Panc1 (cell line): ENCODE measurements around the gene PSMB4. TPM values are rescaled to one million over a fixed set of nuclear protein-coding genes. Genes with fewer than 3 reads are reported as not detected.

Source experiments
- ATAC-seq: fragments of 200-7000 bp; cut with Tn5 transposase; 2 replicates; pipeline ENCODE4 v1.9.1; 2020; ENCODE audit warnings: mild to moderate bottlenecking, moderate library complexity
- BruUV-seq: library from RNA; stranded (reverse); fragments of 400-500 nt; replicated peaks from 2 replicates; lab custom pipeline; 2021; lab: Mats Ljungman, UMichigan
- CTCF ChIA-PET: fragments of 300-600 bp; sonication (Branson Sonifier 250); formaldehyde crosslinking; loops from one replicate; lab custom pipeline; 2022; ENCODE audit warnings: antibody characterized with exemption; lab: Charles Lee
- POLR2A ChIA-PET: fragments of 300-600 bp; sonication (Branson Sonifier 250); formaldehyde crosslinking; loops from one replicate; lab custom pipeline; 2022; ENCODE audit warnings: antibody characterized with exemption; lab: Charles Lee
- DNase-seq: peaks from one replicate; pipeline ENCODE4 v3.0.0-alpha.2; 2010; ENCODE audit warnings: low read depth, low spot score
- H3K27ac ChIP-seq: 2 replicates; pipeline ENCODE4 v1.5.1; 2011; ENCODE audit warnings: mild to moderate bottlenecking, low read length, inconsistent platforms
- H3K27me3 ChIP-seq: fragments of 200-500 bp; sonication (Bioruptor generic); 2 replicates; pipeline ENCODE4 v1.6.0; 2014; ENCODE audit warnings: low read length, inconsistent platforms; ENCODE audit not compliant: control insufficient read depth, insufficient read depth
- H3K36me3 ChIP-seq: fragments of 200-500 bp; sonication (Bioruptor generic); 2 replicates; pipeline ENCODE4 v1.5.1; 2014; ENCODE audit warnings: inconsistent platforms, mild to moderate bottlenecking, low read length, moderate library complexity; ENCODE audit not compliant: control insufficient read depth, insufficient read depth
- H3K4me1 ChIP-seq: 2 replicates; pipeline ENCODE4 v1.5.1; 2011; ENCODE audit warnings: inconsistent platforms, mild to moderate bottlenecking, low read length, moderate library complexity; ENCODE audit not compliant: control insufficient read depth, insufficient read depth
- H3K4me3 ChIP-seq, 2 experiments: 2 replicates each; pipeline ENCODE4 v1.5.1; 2011 to 2012; ENCODE audit warnings: low read depth in 2 of 2, low read length in 2 of 2, mild to moderate bottlenecking in 2 of 2, inconsistent platforms in 1 of 2, moderate library complexity in 1 of 2
- H3K9me3 ChIP-seq: fragments of 200-500 bp; sonication (Bioruptor generic); 2 replicates; pipeline ENCODE4 v1.5.1; 2014; ENCODE audit warnings: low read depth, mild to moderate bottlenecking, inconsistent platforms, low read length, moderate library complexity; ENCODE audit not compliant: control insufficient read depth, insufficient read depth
- POLR2AphosphoS5 ChIP-seq: IDR thresholded peaks from 2 replicates; pipeline ENCODE4 v1.6.1; 2012; ENCODE audit warnings: mild to moderate bottlenecking, low read depth, low read length, moderate library complexity
- SIN3A ChIP-seq: IDR thresholded peaks from 2 replicates; pipeline ENCODE4 v1.6.1; 2012; ENCODE audit warnings: low read depth, mild to moderate bottlenecking, low read length, moderate library complexity, borderline replicate concordance; ENCODE audit not compliant: insufficient read depth
- TCF7L2 ChIP-seq: IDR thresholded peaks from 2 replicates; pipeline ENCODE4 v1.6.1; 2011; ENCODE audit warnings: mild to moderate bottlenecking, low read depth, low read length, inconsistent platforms
- in situ Hi-C: cut with HindIII; loops from 2 replicates; pipeline ENCODE4 v1.10.0; 2016; ENCODE audit warnings: low sequenced_read_pairs, low pct_unique_long_range_greater_than_20kb
- intact Hi-C: fragments of 100-400 bp; cut with micrococcal nuclease; formaldehyde crosslinking; loops from one replicate; pipeline ENCODE4 v1.10.0; 2022; ENCODE audit not compliant: unreplicated experiment
- total RNA-seq: library from RNA; stranded (reverse); gene quantifications from one replicate; pipeline ENCODE4 v1.2.1, GENCODE V29; 2021; ENCODE audit not compliant: unreplicated experiment
- TF ChIP-seq, protein P1 (sequence below), 2 experiments: IDR thresholded peaks; 2 replicates each; pipeline ENCODE4 v1.6.1; 2011 to 2012; ENCODE audit warnings: low read depth in 2 of 2, control low read depth in 1 of 2, low read length in 1 of 2, mild to moderate bottlenecking in 1 of 2, moderate library complexity in 1 of 2; ENCODE audit not compliant: insufficient read depth in 1 of 2
- TF ChIP-seq, protein P2 (sequence below): fragments of 450-650 bp; IDR thresholded peaks from 2 replicates; pipeline ENCODE4 v1.5.1; 2017; ENCODE audit warnings: mild to moderate bottlenecking

Gene PSMB4
- total RNA-seq, 1 experiment from 2014 or later: 412 TPM

DNA sequence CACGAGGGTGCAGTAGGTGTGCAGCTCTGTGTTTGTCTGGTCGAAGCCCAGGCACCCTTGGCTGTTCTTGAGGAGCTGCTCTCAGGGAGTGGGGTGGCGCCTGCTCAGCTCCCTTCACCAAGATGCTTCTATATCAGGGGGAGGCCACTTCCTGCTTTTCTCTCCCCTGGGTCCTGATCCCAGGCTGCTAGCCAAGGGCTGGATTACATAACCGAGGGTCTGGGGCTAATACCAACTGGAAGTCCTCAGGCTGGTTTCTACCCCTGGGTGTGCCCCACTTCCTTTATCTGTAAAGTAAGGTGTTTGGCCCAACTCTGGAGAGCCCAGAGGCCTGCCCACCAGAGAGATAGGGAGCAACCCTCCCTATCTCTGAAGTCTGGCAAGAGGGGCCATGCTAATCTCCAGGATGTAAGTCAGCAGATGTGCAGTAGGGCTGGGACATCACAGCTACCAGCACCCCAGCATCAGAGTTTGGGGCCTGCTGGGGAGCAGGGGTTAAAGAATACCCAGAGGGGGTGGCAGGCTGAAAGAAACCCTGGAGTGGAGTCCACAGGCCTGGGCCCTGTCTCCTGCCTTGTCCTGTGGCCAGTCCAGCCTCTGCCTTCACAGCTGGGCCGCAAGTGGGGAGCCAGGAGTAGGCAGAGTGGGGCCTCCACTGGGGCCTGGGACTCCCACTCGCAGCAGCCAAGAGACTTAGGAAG lies 29.0 kb upstream of the PSMB4 start:
- Histone ChIP-seq H3K9me3 (no peaks in the 10 kb centered on the region), H3K27me3 (no peaks in the 10 kb centered on the region), H3K4me1 (peaks cover 9% of the 10 kb centered on the region), H3K27ac (no peak overlapping the region), H3K36me3 (no peaks in the 10 kb centered on the region), H3K4me3 (no peak overlapping the region)
- POLR2A ChIA-PET: interaction anchor here (0.7 kb wide), 1 partner anchor 407 kb away, joined by 7 read pairs; no protein-coding TSS in a partner anchor
- BruUV-seq: no TSS peak
- CTCF ChIA-PET: no interaction called here
- no peak for DNase-seq
- no peak for ATAC-seq
- in situ Hi-C loops: no loop called here
- intact Hi-C loops: no loop called here
- TF ChIP-seq TCF7L2: no peak
- TF ChIP-seq, protein P1, sequence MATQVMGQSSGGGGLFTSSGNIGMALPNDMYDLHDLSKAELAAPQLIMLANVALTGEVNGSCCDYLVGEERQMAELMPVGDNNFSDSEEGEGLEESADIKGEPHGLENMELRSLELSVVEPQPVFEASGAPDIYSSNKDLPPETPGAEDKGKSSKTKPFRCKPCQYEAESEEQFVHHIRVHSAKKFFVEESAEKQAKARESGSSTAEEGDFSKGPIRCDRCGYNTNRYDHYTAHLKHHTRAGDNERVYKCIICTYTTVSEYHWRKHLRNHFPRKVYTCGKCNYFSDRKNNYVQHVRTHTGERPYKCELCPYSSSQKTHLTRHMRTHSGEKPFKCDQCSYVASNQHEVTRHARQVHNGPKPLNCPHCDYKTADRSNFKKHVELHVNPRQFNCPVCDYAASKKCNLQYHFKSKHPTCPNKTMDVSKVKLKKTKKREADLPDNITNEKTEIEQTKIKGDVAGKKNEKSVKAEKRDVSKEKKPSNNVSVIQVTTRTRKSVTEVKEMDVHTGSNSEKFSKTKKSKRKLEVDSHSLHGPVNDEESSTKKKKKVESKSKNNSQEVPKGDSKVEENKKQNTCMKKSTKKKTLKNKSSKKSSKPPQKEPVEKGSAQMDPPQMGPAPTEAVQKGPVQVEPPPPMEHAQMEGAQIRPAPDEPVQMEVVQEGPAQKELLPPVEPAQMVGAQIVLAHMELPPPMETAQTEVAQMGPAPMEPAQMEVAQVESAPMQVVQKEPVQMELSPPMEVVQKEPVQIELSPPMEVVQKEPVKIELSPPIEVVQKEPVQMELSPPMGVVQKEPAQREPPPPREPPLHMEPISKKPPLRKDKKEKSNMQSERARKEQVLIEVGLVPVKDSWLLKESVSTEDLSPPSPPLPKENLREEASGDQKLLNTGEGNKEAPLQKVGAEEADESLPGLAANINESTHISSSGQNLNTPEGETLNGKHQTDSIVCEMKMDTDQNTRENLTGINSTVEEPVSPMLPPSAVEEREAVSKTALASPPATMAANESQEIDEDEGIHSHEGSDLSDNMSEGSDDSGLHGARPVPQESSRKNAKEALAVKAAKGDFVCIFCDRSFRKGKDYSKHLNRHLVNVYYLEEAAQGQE (IDR thresholded peaks at IDR 0.05; ENCODE audit: insufficient read depth in 1 of 2, low read depth in 2 of 2, low read length in 1 of 2): no peak
- TF ChIP-seq, protein P2, sequence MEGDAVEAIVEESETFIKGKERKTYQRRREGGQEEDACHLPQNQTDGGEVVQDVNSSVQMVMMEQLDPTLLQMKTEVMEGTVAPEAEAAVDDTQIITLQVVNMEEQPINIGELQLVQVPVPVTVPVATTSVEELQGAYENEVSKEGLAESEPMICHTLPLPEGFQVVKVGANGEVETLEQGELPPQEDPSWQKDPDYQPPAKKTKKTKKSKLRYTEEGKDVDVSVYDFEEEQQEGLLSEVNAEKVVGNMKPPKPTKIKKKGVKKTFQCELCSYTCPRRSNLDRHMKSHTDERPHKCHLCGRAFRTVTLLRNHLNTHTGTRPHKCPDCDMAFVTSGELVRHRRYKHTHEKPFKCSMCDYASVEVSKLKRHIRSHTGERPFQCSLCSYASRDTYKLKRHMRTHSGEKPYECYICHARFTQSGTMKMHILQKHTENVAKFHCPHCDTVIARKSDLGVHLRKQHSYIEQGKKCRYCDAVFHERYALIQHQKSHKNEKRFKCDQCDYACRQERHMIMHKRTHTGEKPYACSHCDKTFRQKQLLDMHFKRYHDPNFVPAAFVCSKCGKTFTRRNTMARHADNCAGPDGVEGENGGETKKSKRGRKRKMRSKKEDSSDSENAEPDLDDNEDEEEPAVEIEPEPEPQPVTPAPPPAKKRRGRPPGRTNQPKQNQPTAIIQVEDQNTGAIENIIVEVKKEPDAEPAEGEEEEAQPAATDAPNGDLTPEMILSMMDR: no peak
- no peak for TF ChIP-seq POLR2AphosphoS5
- TF ChIP-seq SIN3A: no peak

DNA sequence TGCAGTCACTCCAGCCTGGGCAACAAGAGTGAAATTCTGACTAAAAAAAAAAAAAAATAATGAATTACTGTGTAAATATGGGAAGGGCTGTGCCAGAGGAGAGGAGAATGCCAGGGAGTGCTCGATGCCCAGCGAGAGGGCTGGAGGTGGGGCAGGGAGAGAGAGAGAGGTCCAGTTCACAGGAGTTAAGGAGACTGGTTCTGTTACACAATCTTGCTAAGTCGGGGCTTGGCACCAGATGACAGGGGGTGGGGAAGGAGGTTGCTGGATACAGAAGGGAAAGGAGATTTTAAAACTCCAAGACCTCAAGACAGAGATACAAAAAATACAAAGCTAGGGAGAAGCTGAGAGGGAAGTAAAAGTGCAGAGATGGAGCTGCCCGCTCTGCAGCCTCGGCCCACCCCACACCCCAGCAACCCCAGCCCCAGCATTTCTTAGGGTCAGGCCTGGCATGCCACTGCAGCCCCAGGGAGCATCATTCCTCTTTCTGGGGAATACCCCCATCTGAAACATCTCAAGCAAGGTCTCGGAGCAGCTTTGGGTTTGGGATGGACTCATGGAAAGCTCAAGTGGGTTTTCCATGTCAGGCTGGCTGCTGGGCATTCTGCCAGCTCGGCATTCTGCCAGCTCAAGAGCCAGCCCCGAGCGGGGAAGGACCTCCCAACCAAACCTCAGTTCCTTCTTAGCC lies 27.9 kb upstream of the PSMB4 start:
- CTCF ChIA-PET: no interaction called here
- Histone ChIP-seq H3K4me1 (peaks cover 9% of the 10 kb centered on the region), H3K27ac (no peak overlapping the region), H3K4me3 (0 out of 4 replicates have a peak overlapping the region, but pooled peaks of 1 of the 2 experiments have one; percentile 27), H3K36me3 (no peaks in the 10 kb centered on the region), H3K27me3 (no peaks in the 10 kb centered on the region), H3K9me3 (no peaks in the 10 kb centered on the region)
- TF ChIP-seq, protein P1 (IDR thresholded peaks at IDR 0.05; ENCODE audit: insufficient read depth in 1 of 2, low read depth in 2 of 2, low read length in 1 of 2): no peak
- no peak for TF ChIP-seq SIN3A
- TF ChIP-seq, protein P2: no peak
- TF ChIP-seq POLR2AphosphoS5: no peak
- no peak for TF ChIP-seq TCF7L2
- ATAC-seq (no peak), DNase-seq (no peak)
- BruUV-seq: no TSS peak
- POLR2A ChIA-PET: interaction anchor here (0.6 to 0.7 kb wide), 2 partner anchors 405 to 469 kb away, joined by 3 to 7 read pairs; no protein-coding TSS in a partner anchor
- intact Hi-C loops: no loop called here
- in situ Hi-C loops: no loop called here
